ENCODE results near the gene CCKAR. TPM values are rescaled to one million over a fixed set of nuclear protein-coding genes. Genes with fewer than 3 reads are reported as not detected.

The CCKAR gene
- total RNA-seq, 1 donor from 2014 or later: not detected

DNA sequence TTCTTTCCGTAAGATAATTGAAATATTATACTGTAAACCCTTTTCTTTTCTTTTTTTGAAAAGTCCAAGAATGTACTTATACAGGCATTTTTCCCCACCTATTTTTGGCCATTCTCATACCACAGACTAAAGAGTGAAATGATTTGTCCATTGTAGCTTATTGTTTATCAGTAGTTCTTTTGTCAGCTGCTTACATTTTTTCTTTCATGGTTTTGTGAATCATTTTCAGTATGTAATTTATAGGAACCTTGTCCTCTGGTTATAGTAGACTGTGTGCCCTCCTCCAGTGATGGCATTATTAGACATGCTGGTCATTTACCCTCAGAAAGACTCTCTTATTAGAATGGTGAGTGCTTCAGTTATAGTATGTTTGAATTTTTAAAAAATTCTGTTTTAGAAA lies 56.7 kb downstream of the CCKAR start:
- Mint-ChIP-seq H3K4me1 (peaks cover 19% of the 10 kb centered on the region), H3K36me3 (ENCODE audit: low read depth) (peaks cover 78% of the 10 kb centered on the region), H3K9me3 (no peaks in the 10 kb centered on the region), H3K27me3 (no peaks in the 10 kb centered on the region), H3K27ac (peak overlapping the region; percentile 48), H3K4me3 (no peak overlapping the region)
- DNase-seq: no peak
- intact Hi-C loops (cut with micrococcal nuclease): no loop called here

DNA sequence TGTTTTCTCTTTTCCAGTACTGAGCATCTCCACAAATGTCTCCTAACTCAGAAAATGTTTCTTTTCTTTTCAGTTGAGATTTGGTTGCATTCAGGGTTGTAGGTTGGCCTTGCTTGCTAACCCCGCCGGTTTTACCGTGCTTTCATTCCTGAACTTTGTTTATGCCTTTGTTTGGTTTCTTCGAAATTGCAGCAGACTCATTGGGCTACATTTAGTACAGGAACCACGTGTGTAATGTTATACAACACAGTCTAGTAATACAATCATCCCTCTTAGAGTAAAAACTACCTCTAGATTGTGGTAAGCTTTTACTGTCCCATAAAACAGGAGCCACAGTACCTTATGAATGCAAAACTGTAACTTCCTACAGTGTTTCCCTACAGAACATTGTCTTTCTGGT lies 57.9 kb downstream of the CCKAR start:
- no peak overlapping the region for H3K4me3 Mint-ChIP-seq
- peaks cover 26% of the 10 kb centered on the region for H3K4me1 Mint-ChIP-seq
- H3K9me3 Mint-ChIP-seq: no peaks in the 10 kb centered on the region
- H3K27ac Mint-ChIP-seq: no peak overlapping the region
- intact Hi-C loops (cut with micrococcal nuclease): no loop called here
- peaks cover 80% of the 10 kb centered on the region for H3K36me3 Mint-ChIP-seq (ENCODE audit: low read depth)
- DNase-seq: no peak
- H3K27me3 Mint-ChIP-seq: no peaks in the 10 kb centered on the region

DNA sequence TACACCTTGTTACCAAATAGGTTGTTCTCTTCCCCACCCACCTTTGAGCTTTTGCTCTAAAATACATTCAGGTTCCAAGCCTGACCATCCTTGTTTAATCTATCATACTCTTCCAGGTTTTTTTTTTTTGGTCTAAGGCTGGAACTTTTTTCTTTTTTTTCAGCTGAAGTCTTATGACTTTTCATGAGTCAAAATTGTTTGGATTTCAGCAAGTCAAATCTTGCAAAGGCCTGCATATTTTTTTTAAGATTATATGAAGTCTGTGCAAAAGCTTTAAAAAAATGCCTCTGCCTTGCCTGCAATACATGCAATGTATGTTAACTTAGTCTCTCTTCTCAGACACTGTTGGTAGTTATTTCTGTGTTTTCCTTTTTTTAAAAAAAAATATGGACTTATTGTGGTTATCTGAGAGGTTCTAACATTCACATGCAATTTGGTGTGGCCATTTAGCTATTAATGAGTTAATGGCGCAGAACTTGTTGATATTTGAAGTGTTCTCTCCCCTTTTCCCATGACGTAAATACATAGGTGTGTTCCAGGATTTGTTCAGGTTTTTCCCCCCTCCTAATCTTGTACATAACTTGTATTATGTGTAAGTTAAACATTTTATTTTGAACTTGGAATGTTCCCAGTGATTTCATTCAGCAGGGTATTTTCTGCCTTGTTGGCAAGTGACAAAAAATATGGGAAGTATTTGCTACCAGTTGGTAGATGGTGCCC lies 58.7 kb downstream of the CCKAR start:
- no peak overlapping the region for H3K4me3 Mint-ChIP-seq

More for the DNA sequence above, 58.7 kb downstream of the CCKAR start:
- Mint-ChIP-seq H3K9me3 (no peaks in the 10 kb centered on the region), H3K27me3 (no peaks in the 10 kb centered on the region), H3K27ac (peak overlapping the region; percentile 65), H3K36me3 (ENCODE audit: low read depth) (peaks cover 80% of the 10 kb centered on the region), H3K4me1 (peaks cover 33% of the 10 kb centered on the region)
- intact Hi-C loops (cut with micrococcal nuclease): no loop called here
- no peak for DNase-seq

Other genes with a start within 250 kb of the CCKAR start
- 539 and 547 TPM in 2 replicates for gene RBPJ, start 169.5 kb downstream of the CCKAR start, total RNA-seq
- 3.3 and 3.6 TPM in 2 replicates for gene TBC1D19, start 93.6 kb upstream of the CCKAR start, total RNA-seq

Data from activated CD4-positive, alpha-beta T cell treated with anti-CD3 and anti-CD28 coated beads, Interleukin-2, amount 10 ng/mL, durations not matched to agents 24 days and 14 days (primary cell).